HG03469 (cell line): Measurements from ENCODE around the gene FTO.
"Not testable (repeated sequence)": the region's sequence is repeated elsewhere in the genome, so short reads cannot be mapped to it uniquely, and the experiment has no call there.

ENCODE experiments used
- ATAC-seq: cut with Tn5 transposase; IDR thresholded peaks from one replicate; pipeline ENCODE4 v1.9.1; 2021; ENCODE audit warnings: mild to moderate bottlenecking, moderate library complexity, moderate number of reproducible peaks; ENCODE audit not compliant: unreplicated experiment

FTO gene

DNA sequence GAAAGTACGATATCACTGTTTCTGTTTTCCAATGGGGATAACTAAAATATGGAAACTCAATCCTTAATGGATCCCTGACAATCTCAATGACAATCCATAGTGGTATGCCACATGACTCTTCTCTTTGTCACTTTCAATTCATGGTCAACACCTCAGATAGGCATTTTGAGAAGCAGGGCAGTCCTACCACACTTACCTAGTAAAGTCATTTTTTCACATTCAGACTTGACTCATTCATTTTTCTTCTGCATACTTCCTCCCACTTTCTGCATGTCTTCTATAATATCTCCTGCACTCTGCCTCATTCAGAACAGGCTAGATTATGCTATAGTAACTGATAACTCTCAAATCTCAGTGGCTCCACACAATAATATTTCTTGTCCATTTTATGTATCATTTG, 117.5 kb downstream of the FTO start:
- ATAC-seq, result no peak

DNA sequence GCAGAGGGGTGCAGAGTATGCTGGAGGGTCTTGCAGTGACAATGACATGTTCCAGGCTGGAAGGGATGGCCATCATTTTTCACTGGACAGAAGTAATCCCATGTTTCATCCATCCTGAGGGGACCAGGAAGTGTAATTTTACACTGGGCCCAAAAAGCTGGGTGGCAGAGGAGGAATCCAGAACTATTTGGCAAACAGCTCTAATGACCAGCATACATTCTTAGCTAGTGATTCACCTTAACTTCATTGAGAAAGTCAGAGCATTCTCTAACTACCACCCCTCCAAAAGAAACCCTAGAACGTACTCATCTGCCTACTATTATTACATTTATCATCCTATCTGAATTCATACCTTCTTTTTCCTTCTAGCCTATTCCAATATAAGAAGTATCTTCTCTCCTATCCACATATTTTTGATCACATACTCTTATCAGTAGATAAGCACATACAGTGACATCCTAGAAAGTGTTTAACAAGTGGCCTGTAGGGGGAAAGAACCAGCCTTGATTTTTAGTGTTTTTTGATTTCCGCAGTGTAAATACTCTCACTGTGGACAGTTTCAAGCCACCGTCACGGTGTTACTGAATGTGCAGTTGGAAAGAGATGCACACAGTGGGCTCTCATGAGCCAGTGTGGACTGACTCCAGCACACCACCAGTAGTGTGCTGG, 118.1 kb downstream of the FTO start:
- ATAC-seq, result no peak

GRCh38 chr16:53822936-53823529, 119.1 kb downstream of the FTO start:
- peak; percentile 83 for ATAC-seq

DNA sequence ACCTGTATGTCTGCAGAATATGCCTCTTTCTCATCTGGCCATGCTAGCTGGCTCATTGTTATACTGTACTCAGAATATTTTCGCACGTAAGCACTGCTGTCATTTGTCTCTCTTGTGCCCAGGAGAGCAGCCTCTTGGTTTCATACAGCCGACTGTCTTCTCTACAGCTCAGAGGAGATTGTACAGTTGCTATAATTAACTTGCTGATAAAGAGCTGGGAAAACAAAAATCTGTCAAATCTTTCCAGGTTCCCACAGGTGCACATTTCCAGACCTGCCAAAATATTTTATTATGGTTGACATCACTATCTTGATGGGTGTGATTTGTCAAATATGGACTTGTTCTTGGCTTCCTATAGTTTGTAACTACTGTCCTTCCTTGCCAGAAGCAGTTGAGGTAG, 122.7 kb downstream of the FTO start:
- ATAC-seq, result no peak

GRCh38 chr16:53827741-53828140, 123.8 kb downstream of the FTO start:
- no peak for ATAC-seq

- no peak for ATAC-seq
Observed at GRCh38 chr16:53829186-53829747, 125.3 kb downstream of the FTO start.

GRCh38 chr16:53832896-53833544, 129.1 kb downstream of the FTO start:
- ATAC-seq, result no peak

GRCh38 chr16:53836142-53836541, 132.2 kb downstream of the FTO start:
- no peak for ATAC-seq

- no peak for ATAC-seq
Observed at GRCh38 chr16:53836680-53837079, 132.7 kb downstream of the FTO start.

DNA sequence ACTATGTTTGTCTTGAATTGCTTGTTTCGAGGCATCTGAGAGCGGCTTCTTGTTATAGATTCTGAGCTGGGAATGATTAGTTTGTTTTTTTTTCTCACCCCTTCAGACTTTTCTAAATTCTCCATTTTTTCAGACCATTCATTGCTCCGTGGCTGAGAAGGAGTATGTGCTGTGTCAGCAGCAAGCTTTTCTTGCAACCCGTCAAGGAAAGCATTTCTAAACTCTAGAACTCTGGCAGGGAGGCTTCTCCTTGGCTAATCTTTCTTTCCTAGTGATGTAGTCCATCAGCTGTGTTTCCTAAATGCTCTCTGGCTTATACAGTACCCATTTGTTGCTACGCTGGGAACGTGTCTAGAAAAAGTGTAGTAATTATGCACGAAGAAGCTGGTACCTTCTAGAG, 133.5 kb downstream of the FTO start:
- no peak for ATAC-seq

GRCh38 chr16:53839150-53839549, 135.2 kb downstream of the FTO start:
- ATAC-seq, result no peak

DNA sequence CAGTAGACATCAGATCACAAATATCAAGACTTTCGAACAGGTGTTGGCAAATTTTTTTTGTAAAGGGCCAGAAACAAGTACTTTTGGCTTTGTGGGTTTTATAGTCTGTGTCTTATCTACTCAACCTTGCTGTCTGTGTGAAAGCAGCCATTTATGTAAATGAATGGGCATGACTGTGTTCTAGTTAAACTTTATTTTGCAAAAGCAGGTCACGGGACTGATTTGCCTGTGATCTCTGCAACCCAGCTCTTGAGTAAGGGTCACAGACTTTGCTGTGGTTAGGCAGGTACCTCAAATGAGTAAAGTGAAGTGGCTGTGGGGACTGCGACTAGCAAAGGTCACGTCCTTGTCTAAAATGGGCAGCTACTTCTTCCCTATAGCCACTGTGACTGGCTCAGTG, 136.5 kb downstream of the FTO start:
- no peak for ATAC-seq

GRCh38 chr16:53841884-53842283, 137.9 kb downstream of the FTO start:
- no peak for ATAC-seq

- ATAC-seq, result no peak
Observed at GRCh38 chr16:53843084-53843483, 139.1 kb downstream of the FTO start.

- no peak for ATAC-seq
Observed at GRCh38 chr16:53844804-53845203, 140.8 kb downstream of the FTO start.

DNA sequence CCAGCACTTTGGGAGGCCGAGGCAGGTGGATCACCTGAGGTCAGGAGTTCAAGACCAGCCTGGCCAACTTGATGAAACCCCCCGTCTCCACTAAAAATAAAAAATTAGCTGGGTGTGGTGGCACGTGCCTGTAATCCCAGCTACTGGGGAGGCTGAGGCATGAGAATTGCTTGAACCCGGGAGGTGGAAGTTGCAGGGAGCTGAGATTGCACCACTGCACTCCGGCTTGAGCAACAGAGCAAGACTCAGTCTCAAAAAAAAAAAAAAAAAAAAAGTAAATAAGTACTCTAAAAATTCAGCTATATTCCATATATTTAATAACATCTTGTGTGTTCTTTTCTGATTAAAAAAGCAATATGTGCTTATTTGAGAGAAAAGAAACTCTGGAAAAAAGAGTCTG, 142.6 kb downstream of the FTO start:
- not testable (repeated sequence) for ATAC-seq

- ATAC-seq, result no peak
Observed at GRCh38 chr16:53846971-53847370, 143.0 kb downstream of the FTO start.

DNA sequence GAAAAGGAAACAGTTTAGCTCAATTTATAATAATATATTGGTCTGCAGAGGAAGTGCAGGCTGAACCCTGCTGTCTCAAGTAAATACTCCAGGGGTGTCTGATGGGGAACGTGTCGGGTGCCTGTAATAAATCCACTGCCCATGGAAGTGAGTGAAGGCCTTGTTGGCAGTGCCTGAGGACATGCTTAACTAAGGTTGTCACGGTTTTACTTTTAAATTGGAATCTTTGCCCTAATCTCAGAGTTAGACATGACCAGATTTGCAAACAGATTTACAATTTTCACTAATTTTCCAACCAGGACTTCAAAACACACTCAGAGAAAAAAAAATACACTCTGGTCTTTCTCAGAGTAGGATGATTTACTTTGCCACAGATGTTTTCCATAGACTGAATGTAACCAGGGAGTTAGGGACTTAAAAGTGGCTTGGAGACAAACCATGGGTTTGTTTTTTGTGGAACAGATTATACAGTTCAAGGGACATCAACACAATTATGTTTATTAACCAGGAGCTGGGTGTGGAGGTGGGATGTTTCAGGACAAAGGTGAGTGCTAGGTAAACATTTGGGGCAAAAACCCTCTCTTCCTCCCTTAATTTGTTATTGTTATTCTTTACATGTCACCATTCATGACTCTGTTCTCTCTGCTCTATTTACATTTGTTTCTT, 144.5 kb downstream of the FTO start:
- no peak for ATAC-seq

DNA sequence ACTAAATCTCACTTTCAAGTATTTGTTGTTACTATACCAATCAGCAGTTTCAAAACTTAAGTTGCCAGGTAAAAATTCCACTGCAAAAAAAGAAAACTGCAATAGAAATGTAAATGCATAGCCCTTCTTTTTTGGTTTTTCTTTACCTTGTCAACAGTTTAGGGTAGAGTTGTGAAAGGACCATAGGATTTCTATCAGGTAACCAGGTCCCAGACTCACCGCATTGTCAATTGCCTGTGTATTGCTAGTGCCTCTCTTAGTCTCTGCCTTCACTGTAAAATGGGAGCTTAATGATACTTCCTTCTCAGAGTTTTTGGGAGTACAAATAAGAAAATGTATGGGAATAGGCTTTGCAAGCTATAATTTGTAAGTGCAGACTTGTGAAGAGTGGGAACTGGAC, 145.0 kb downstream of the FTO start:
- ATAC-seq, result no peak

- no peak for ATAC-seq
Observed at GRCh38 chr16:53849585-53849984, 145.6 kb downstream of the FTO start.

GRCh38 chr16:53849994-53850393, 146.0 kb downstream of the FTO start:
- ATAC-seq, result no peak

DNA sequence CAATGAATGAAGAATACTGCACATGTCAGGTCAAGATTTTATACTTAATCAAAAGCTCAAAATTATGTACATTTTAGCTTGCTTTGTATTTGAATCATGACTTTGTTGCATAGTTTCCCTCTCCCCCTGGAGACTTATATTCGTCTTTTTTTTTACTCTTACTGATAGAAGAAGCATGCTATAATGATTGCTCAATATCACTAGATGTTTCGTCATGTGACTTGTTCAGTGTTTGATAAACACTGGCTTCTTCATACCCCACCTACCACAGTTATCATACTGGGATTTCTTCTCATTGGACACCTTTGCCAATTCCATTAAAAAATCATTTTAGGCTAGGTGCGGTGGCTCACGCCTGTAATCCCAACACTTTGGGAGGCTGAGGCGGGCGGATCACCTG, 148.7 kb downstream of the FTO start:
- ATAC-seq, result no peak
